ENCODE data around the gene HAUS7. TPM values are rescaled to one million over a fixed set of nuclear protein-coding genes. Genes with fewer than 3 reads are reported as not detected.

Gene HAUS7
- total and polyA plus RNA-seq, 2 of the 8 experiments (the other 6 are each of a cell fraction or from before 2014, with no cell fraction given): 45.4 to 54.0 TPM

- TF ChIP-seq SIX5 (IDR thresholded peaks at IDR 0.05; ENCODE audit: low read depth, low read length) (no peak), SUZ12 (IDR thresholded peaks at IDR 0.05; ENCODE audit: low read length) (no peak), CHD2 (IDR thresholded peaks at IDR 0.05; ENCODE audit: low read length) (no peak), FOSL1 (IDR thresholded peaks at IDR 0.05; ENCODE audit: insufficient read depth, low read depth, low read length) (no peak), TAF7 (optimal IDR thresholded peaks at IDR 0.05; ENCODE audit: borderline replicate concordance, low read depth, low read length) (no peak), SP1 (IDR thresholded peaks at IDR 0.05; ENCODE audit: low read depth, low read length) (no peak), SP2 (IDR thresholded peaks at IDR 0.05; ENCODE audit: low read length) (no peak), KDM4A (IDR thresholded peaks at IDR 0.05; ENCODE audit: low read depth, low read length, severe bottlenecking) (no peak), POU5F1 (IDR thresholded peaks at IDR 0.05; ENCODE audit: low read depth, low read length) (no peak)
Measured at GRCh38 chrX:153504445-153505016, 34.2 kb upstream of the HAUS7 start (continued).
